ENCODE results near the gene NDST4.
"Not testable (repeated sequence)": the region's sequence is repeated elsewhere in the genome, so short reads cannot be mapped to it uniquely, and the experiment has no call there.

NDST4 gene

GRCh38 chr4:115054836-115055235 lies 58.6 kb downstream of the NDST4 start:
- no peak for DNase-seq (ENCODE audit: low read depth)

GRCh38 chr4:115053313-115053712 lies 60.1 kb downstream of the NDST4 start:
- no peak for DNase-seq (ENCODE audit: low read depth)

- DNase-seq (ENCODE audit: low read depth), result no peak
Measured at GRCh38 chr4:115042496-115042895, 70.9 kb downstream of the NDST4 start.

GRCh38 chr4:115030281-115030680 lies 83.1 kb downstream of the NDST4 start:
- no peak for DNase-seq (ENCODE audit: low read depth)

- no peak for DNase-seq (ENCODE audit: low read depth)
Measured at GRCh38 chr4:115028682-115029410, 84.6 kb downstream of the NDST4 start.

- no peak for DNase-seq (ENCODE audit: low read depth)
Measured at GRCh38 chr4:114999880-115000279, 113.5 kb downstream of the NDST4 start.

GRCh38 chr4:114998316-114998715 lies 115.1 kb downstream of the NDST4 start:
- DNase-seq (ENCODE audit: low read depth), result no peak

- DNase-seq (ENCODE audit: low read depth), result no peak
Measured at GRCh38 chr4:114997576-114998247, 115.7 kb downstream of the NDST4 start.

GRCh38 chr4:114986133-114986532 lies 127.3 kb downstream of the NDST4 start:
- DNase-seq (ENCODE audit: low read depth), result no peak

GRCh38 chr4:114980932-114981708 lies 132.3 kb downstream of the NDST4 start:
- no peak for DNase-seq (ENCODE audit: low read depth)

- not testable (repeated sequence) for DNase-seq (ENCODE audit: low read depth)
Measured at GRCh38 chr4:114980399-114980798, 133.0 kb downstream of the NDST4 start.

- DNase-seq (ENCODE audit: low read depth), result no peak
Measured at GRCh38 chr4:114976901-114977300, 136.5 kb downstream of the NDST4 start.

GRCh38 chr4:114964026-114964425 lies 149.4 kb downstream of the NDST4 start:
- DNase-seq (ENCODE audit: low read depth), result no peak

GRCh38 chr4:114945616-114946015 lies 167.8 kb downstream of the NDST4 start:
- no peak for DNase-seq (ENCODE audit: low read depth)

- no peak for DNase-seq (ENCODE audit: low read depth)
Measured at GRCh38 chr4:114941503-114941902, 171.9 kb downstream of the NDST4 start.

- no peak for DNase-seq (ENCODE audit: low read depth)
Measured at GRCh38 chr4:114927881-114928280, 185.5 kb downstream of the NDST4 start.

- no peak for DNase-seq (ENCODE audit: low read depth)
Measured at GRCh38 chr4:114926583-114926982, 186.8 kb downstream of the NDST4 start.

GRCh38 chr4:114924311-114924710 lies 189.1 kb downstream of the NDST4 start:
- DNase-seq (ENCODE audit: low read depth), result no peak

- no peak for DNase-seq (ENCODE audit: low read depth)
Measured at GRCh38 chr4:114922592-114922933, 190.9 kb downstream of the NDST4 start.

GRCh38 chr4:114921790-114922591 lies 191.4 kb downstream of the NDST4 start:
- no peak for DNase-seq (ENCODE audit: low read depth)

GRCh38 chr4:114921191-114921590 lies 192.2 kb downstream of the NDST4 start:
- DNase-seq (ENCODE audit: low read depth), result no peak

GRCh38 chr4:114911111-114911510 lies 202.3 kb downstream of the NDST4 start:
- DNase-seq (ENCODE audit: low read depth), result no peak
